Calu3 (cell line): ENCODE results near the gene ADD3. TPM values are rescaled to one million over a fixed set of nuclear protein-coding genes. Genes with fewer than 3 reads are reported as not detected.

Experiments
- BruUV-seq: library from RNA; stranded (reverse); fragments of 400-500 nt; replicated peaks from 2 replicates; lab custom pipeline; 2021; lab: Mats Ljungman, UMichigan
- CTCF ChIA-PET: fragments of 300-600 bp; sonication (Branson Sonifier 250); formaldehyde crosslinking; loops from one replicate; lab custom pipeline; 2022; ENCODE audit warnings: antibody characterized with exemption; lab: Charles Lee
- DNase-seq: peaks from one replicate; pipeline ENCODE4 v3.0.0; 2022
- H3K27ac Mint-ChIP-seq: one replicate; pipeline ENCODE4 v1.8.0; 2022; ENCODE audit warnings: mixed read lengths; ENCODE audit not compliant: unreplicated experiment
- H3K27me3 Mint-ChIP-seq: one replicate; pipeline ENCODE4 v1.8.0; 2022; ENCODE audit warnings: mixed read lengths; ENCODE audit not compliant: unreplicated experiment
- H3K36me3 Mint-ChIP-seq: one replicate; pipeline ENCODE4 v1.8.0; 2022; ENCODE audit warnings: mild to moderate bottlenecking, moderate library complexity, mixed read lengths; ENCODE audit not compliant: insufficient read depth, unreplicated experiment
- H3K4me1 Mint-ChIP-seq: one replicate; pipeline ENCODE4 v1.8.0; 2022; ENCODE audit warnings: mild to moderate bottlenecking, low read depth, mixed read lengths; ENCODE audit not compliant: unreplicated experiment
- H3K4me3 Mint-ChIP-seq: one replicate; pipeline ENCODE4 v1.8.0; 2022; ENCODE audit warnings: mild to moderate bottlenecking, low read depth, moderate library complexity, mixed read lengths; ENCODE audit not compliant: unreplicated experiment
- H3K9me3 Mint-ChIP-seq: one replicate; pipeline ENCODE4 v1.8.0; 2022; ENCODE audit warnings: low read depth, mixed read lengths; ENCODE audit not compliant: unreplicated experiment
- intact Hi-C: fragments of 100-400 bp; cut with micrococcal nuclease; formaldehyde crosslinking; loops from one replicate; pipeline ENCODE4 v1.10.0; 2022; ENCODE audit not compliant: unreplicated experiment
- total RNA-seq: library from RNA; stranded (reverse); gene quantifications from 2 replicates; pipeline ENCODE4 v1.2.3, GENCODE V29; 2022
- TF ChIP-seq, protein P1 (sequence below): fragments of 200-600 bp; IDR thresholded peaks from one replicate; pipeline ENCODE4 v1.8.0; 2022; ENCODE audit warnings: antibody characterized with exemption; ENCODE audit not compliant: unreplicated experiment

ADD3 gene
- total RNA-seq, 1 experiment from 2014 or later: 64.4 TPM

DNA sequence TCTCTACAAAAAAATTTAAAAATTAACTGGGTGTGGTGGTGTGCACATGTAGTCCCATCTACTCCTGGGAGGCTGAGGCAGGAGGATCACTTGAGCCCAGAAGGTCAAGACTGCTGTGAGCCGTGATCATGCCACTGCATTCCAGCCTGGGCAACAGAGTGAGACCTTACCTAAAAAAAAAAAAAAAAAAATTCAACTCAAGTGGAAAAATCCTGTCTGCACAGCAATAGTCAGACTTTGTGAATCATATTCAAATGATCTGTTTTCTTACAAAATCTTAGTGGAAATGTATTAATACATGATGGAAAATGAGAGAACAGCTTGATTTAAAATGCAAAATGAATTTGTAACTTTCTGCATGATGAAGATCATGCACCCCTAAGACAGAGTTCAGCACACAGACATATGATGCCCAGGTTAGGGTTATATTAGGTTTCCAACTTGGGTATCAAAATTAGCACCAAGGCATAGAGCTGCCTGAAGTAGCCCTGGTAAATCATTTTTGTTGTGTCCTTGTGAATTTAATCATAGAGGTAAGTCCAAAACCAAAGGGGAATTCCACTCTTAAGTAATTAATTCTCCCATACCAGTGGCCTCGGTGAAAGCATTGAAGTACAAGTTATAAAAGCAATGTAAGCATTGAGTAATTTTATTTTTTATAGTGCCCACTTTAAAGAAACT, 93.8 kb downstream of the ADD3 start:
- DNase-seq: no peak

DNA sequence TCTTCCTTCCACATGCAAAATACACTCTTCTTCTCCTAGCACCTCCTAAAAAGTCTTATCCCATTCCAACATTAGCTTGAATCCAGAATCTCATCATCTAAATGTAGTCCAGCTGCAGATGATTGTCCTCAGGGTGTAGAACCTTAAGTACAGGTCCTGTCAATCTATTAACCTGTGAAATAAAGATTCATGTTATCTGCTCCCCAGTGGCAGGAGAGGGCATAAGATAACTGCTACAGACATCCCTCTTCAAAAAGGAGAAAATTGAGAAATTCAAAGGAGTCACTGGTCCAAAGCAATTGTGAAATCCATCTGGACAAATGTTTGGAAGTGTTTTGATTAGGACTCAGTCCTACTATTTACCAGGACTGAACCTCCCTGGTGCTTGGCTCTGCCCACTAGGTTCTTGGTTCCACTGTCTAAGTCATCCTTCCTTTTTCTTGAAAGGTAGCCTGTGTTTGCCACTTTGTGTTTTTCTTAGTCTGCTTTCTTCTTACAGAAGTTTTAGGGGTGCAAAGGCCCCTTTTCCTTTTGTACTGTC, 96.2 kb downstream of the ADD3 start:
- no TSS peak for BruUV-seq
- no peaks in the 10 kb centered on the region for H3K4me1 Mint-ChIP-seq
- no peaks in the 10 kb centered on the region for H3K9me3 Mint-ChIP-seq
- intact Hi-C loops: loop anchor here (10.0 kb wide), 1 partner anchor 219 kb away; no protein-coding TSS in a partner anchor
- no peaks in the 10 kb centered on the region for H3K36me3 Mint-ChIP-seq
- DNase-seq: no peak
- no peak overlapping the region for H3K4me3 Mint-ChIP-seq
- no peak overlapping the region for H3K27ac Mint-ChIP-seq
- CTCF ChIA-PET: no interaction called here
- TF ChIP-seq, protein P1, sequence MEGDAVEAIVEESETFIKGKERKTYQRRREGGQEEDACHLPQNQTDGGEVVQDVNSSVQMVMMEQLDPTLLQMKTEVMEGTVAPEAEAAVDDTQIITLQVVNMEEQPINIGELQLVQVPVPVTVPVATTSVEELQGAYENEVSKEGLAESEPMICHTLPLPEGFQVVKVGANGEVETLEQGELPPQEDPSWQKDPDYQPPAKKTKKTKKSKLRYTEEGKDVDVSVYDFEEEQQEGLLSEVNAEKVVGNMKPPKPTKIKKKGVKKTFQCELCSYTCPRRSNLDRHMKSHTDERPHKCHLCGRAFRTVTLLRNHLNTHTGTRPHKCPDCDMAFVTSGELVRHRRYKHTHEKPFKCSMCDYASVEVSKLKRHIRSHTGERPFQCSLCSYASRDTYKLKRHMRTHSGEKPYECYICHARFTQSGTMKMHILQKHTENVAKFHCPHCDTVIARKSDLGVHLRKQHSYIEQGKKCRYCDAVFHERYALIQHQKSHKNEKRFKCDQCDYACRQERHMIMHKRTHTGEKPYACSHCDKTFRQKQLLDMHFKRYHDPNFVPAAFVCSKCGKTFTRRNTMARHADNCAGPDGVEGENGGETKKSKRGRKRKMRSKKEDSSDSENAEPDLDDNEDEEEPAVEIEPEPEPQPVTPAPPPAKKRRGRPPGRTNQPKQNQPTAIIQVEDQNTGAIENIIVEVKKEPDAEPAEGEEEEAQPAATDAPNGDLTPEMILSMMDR: no peak
- H3K27me3 Mint-ChIP-seq: no peaks in the 10 kb centered on the region

More for the DNA sequence above, 93.8 kb downstream of the ADD3 start:
- BruUV-seq: no TSS peak
- no peaks in the 10 kb centered on the region for H3K4me1 Mint-ChIP-seq
- no peaks in the 10 kb centered on the region for H3K27me3 Mint-ChIP-seq
- intact Hi-C loops: loop anchor here (10.0 kb wide), 1 partner anchor 217 kb away; no protein-coding TSS in a partner anchor
- CTCF ChIA-PET: no interaction called here
- H3K36me3 Mint-ChIP-seq: no peaks in the 10 kb centered on the region
- no peak overlapping the region for H3K27ac Mint-ChIP-seq
- no peaks in the 10 kb centered on the region for H3K9me3 Mint-ChIP-seq
- TF ChIP-seq, protein P1: no peak
- no peak overlapping the region for H3K4me3 Mint-ChIP-seq

DNA sequence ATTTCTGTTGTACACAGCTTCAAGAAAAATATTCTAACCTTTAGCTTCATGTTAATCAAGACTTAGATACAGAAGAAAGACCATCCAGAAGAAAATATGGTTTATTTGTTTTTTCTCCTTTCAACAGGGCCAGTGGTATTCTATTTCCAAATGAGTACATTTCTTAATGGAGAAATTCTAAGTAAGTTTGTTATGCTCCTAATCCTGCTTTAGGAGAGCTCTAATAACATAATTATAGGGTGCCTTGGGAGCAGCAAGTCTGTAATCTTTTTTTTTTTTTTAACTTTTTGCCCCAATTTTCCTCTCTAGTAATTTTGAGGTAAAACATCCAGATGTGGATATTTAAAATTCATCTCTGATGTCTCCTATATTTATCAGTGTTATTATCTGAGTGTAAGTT, 98.1 kb downstream of the ADD3 start:
- H3K4me3 Mint-ChIP-seq: no peak overlapping the region
- no peaks in the 10 kb centered on the region for H3K4me1 Mint-ChIP-seq
- H3K27me3 Mint-ChIP-seq: no peaks in the 10 kb centered on the region
- no peaks in the 10 kb centered on the region for H3K9me3 Mint-ChIP-seq
- no TSS peak for BruUV-seq
- TF ChIP-seq, protein P1: no peak
- no peak overlapping the region for H3K27ac Mint-ChIP-seq
- intact Hi-C loops: loop anchor here (10.0 kb wide), 1 partner anchor 221 kb away; no protein-coding TSS in a partner anchor
- H3K36me3 Mint-ChIP-seq: no peaks in the 10 kb centered on the region
- CTCF ChIA-PET: interaction anchor here (0.7 kb wide), 1 partner anchor 16 kb away, joined by 3 read pairs; no protein-coding TSS in a partner anchor
- DNase-seq: no peak

DNA sequence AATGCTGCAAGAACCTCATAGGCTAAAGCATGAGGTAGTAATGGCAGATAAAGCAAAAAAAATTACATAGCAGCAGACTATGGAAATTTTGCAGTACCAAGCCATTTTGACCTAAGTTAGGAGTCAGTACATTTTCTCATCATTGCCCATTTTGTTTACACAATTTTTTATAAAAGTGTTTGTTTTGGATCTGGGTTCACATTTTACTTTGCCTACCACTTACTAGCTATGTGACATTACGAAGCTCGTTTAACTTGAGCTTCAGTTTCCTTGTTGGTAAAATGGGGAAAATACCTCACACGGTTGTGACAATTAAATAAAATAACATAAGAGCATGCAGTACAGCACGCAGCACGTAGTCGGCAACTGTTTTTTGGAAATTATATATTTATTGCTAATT, 99.6 kb downstream of the ADD3 start:
- no TSS peak for BruUV-seq
- H3K4me1 Mint-ChIP-seq: no peaks in the 10 kb centered on the region
- no peak overlapping the region for H3K4me3 Mint-ChIP-seq
- DNase-seq: no peak
- intact Hi-C loops: loop anchor here (10.0 kb wide), 1 partner anchor 223 kb away; no protein-coding TSS in a partner anchor
- H3K36me3 Mint-ChIP-seq: no peaks in the 10 kb centered on the region
- no peaks in the 10 kb centered on the region for H3K9me3 Mint-ChIP-seq
- CTCF ChIA-PET: no interaction called here
- H3K27ac Mint-ChIP-seq: no peak overlapping the region
- no peaks in the 10 kb centered on the region for H3K27me3 Mint-ChIP-seq
- TF ChIP-seq, protein P1: no peak
